Measurements from ENCODE around the gene AAMP. TPM values are rescaled to one million over a fixed set of nuclear protein-coding genes. Genes with fewer than 3 reads are reported as not detected.
"Not testable (repeated sequence)": the region's sequence is repeated elsewhere in the genome, so short reads cannot be mapped to it uniquely, and the experiment has no call there.

Gene AAMP
- total RNA-seq, 2 experiments from 2014 or later: 68.7 to 97.0 TPM

DNA sequence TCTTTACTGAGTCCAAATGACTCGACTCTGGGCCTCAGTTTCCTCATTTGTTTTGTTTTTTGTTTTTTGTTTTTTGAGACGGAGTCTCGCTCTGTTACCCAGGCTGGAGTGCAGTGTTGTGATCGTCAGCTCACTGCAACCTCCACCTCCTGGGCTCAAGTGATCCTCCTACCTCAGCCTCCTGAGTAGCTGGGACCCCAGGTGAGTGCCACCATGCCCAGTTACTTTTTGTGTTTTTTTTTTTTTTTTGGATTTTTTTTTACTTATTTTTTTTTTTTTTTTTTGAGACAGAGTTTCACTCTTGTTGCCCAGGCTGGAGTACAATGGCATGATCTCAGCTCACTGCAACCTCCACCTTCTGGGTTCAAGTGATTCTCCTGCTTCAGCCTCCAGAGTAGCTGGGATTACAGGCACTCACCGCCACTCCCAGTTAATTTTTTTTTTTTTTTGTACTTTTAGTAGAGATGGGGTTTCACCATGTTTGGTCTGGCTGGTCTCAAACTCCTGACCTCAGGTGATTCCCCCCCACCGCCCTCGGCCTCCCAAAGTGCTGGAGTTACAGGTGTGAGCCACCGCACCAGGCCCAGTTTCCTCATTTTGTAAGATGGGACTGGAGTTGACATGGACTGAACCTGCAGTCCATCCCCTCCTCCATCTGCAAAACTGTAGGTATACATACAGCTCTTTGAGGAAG, 3.4 kb upstream of the AAMP start:
- not testable (repeated sequence) for H3K9me3 ChIP-seq (ENCODE audit: low read length); H4K20me1 ChIP-seq (ENCODE audit: insufficient read depth, low read length); BruUV-seq (replicated peaks); DNase-seq (ENCODE audit: low spot score); H3K9me2 ChIP-seq (ENCODE audit: insufficient read depth, low read length); H3K27ac ChIP-seq (ENCODE audit: low read depth, low read length, poor library complexity, severe bottlenecking); H2AFZ ChIP-seq (ENCODE audit: low read length)
- Histone ChIP-seq H3K4me3 (ENCODE audit: low read depth, low read length, poor library complexity, severe bottlenecking) (peak overlapping the region; percentile 3), H3K36me3 (ENCODE audit: insufficient read depth, low read length) (peaks cover 56% of the 10 kb centered on the region), H3K79me2 (ENCODE audit: insufficient read depth, low read depth, low read length) (peaks cover 23% of the 10 kb centered on the region; the same call in 1 of the 2 replicates), H3K4me1 (ENCODE audit: insufficient read depth, low read length, poor library complexity, severe bottlenecking) (peaks cover 23% of the 10 kb centered on the region), H3K4me2 (ENCODE audit: low read length) (peak overlapping the region; percentile 86)
- intact Hi-C loops (cut with micrococcal nuclease; ENCODE audit: unreplicated experiment): loop anchor here (2.0 to 5.0 kb wide), 4 partner anchors 27 to 374 kb away; partner anchors contain the start of gene CXCR1
- ChIA-PET CTCF (ENCODE audit: unreplicated experiment) (interaction anchor here (1.0 to 3.3 kb wide), 5 partner anchors 13 to 83 kb away, joined by 3 to 17 read pairs (median 6); partner anchors contain the start of gene CATIP), POLR2A (interaction anchor here (0.7 to 4.2 kb wide), 7 partner anchors 13 to 231 kb away, joined by 3 to 35 read pairs (median 4); no protein-coding TSS in a partner anchor)

DNA sequence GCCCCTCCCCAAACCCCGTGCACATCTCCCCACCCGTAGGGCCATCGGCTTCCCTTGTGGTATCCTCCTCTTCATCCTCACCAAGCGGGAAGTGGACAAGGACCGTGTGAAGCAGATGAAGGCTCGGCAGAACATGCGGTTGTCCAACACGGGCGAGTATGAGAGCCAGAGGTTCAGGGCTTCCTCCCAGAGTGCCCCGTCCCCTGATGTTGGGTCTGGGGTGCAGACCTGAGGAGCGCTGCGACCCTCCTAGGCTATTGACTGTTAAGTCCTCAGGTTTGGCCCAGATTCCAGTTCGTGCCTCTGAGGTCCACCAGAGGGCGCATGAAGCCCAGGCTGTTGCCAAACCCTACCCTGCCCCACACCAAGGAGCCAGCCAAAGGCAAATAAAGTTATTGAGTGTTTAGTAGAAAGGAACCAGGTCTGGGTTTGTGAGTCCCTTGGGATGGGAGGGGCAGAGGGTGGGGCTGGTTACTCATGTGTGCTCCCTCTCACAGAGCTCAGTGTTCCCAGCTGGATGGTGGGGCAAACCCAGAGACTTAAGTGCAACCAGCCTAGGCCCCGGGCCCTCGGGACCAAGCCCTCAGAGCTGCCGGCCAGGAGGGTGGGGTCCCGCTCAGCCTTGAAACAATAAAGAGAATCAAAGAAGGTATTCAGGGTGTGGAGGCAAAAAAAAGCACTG, 2.7 kb upstream of the AAMP start:
- H3K4me1 ChIP-seq (ENCODE audit: insufficient read depth, low read length, poor library complexity, severe bottlenecking): peaks cover 23% of the 10 kb centered on the region
- peak overlapping the region; percentile 97 for H3K4me3 ChIP-seq (ENCODE audit: low read depth, low read length, poor library complexity, severe bottlenecking)
- H3K9me2 ChIP-seq (ENCODE audit: insufficient read depth, low read length): no peaks in the 10 kb centered on the region
- intact Hi-C loops (cut with micrococcal nuclease; ENCODE audit: unreplicated experiment): loop anchor here (1.0 to 5.0 kb wide), 7 partner anchors 15 to 375 kb away; partner anchors contain the start of gene CXCR1
- H3K27ac ChIP-seq (ENCODE audit: low read depth, low read length, poor library complexity, severe bottlenecking): peak overlapping the region; percentile 44
- TF ChIP-seq CTCF (conservative IDR thresholded peaks at IDR 0.05; ENCODE audit: low read length) (peak; percentile 96), EZH2phosphoT487 (IDR thresholded peaks at IDR 0.05; ENCODE audit: borderline replicate concordance, low read depth, low read length) (no peak)
- H2AFZ ChIP-seq (ENCODE audit: low read length): no peak overlapping the region
- ChIA-PET POLR2A (interaction anchor here (0.5 to 4.2 kb wide), 8 partner anchors 10 to 232 kb away, joined by 3 to 35 read pairs (median 4); no protein-coding TSS in a partner anchor), CTCF (ENCODE audit: unreplicated experiment) (interaction anchor here (0.7 to 3.3 kb wide), 9 partner anchors 11 to 120 kb away, joined by 3 to 17 read pairs (median 3); partner anchors contain the start of gene CATIP)
- H3K4me2 ChIP-seq (ENCODE audit: low read length): peak overlapping the region; percentile 86
- H3K36me3 ChIP-seq (ENCODE audit: insufficient read depth, low read length): peaks cover 50% of the 10 kb centered on the region
- BruUV-seq (replicated peaks): no TSS peak
- peak; percentile 91 for DNase-seq (ENCODE audit: low spot score)
- H4K20me1 ChIP-seq (ENCODE audit: insufficient read depth, low read length): no peaks in the 10 kb centered on the region
- H3K9me3 ChIP-seq (ENCODE audit: low read length): no peaks in the 10 kb centered on the region
- peaks cover 23% of the 10 kb centered on the region; the same call in 1 of the 2 replicates for H3K79me2 ChIP-seq (ENCODE audit: insufficient read depth, low read depth, low read length)

DNA sequence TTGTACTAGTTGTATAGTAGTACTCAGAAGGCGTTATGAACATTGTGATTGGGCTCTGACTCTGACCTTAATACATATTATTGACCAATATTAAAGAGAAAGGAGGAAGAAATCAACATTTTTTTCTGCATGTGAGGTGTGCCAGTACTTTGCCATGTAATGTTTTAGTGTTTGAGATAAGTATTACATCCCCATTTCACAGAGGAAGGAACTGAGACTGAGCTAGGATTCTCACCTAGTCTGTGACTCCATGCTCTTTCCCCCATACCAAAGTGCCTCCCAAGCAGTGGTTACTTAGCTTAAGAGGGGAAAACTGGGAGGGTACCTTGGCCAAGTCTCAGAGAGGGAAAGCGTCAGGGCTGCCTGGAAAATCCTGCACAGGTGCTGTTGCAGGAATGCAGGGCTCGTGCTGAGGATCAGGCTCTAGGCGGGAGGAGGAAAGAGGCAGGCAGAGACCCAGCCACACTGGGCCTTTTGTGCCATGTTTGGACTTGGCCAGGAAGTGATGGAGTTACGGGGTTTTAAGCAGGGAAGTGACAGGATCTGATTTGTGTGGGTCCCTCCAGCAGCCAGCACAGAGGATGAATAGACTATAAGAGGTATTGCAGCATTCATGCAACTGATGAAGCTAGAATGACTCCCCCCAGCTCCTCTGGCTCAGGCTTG, 2.1 kb upstream of the AAMP start:
- TF ChIP-seq CTCF (conservative IDR thresholded peaks at IDR 0.05; ENCODE audit: low read length): no peak
- no peak for TF ChIP-seq EZH2phosphoT487 (IDR thresholded peaks at IDR 0.05; ENCODE audit: borderline replicate concordance, low read depth, low read length)
- H2AFZ ChIP-seq (ENCODE audit: low read length): no peak overlapping the region
- ChIA-PET POLR2A (interaction anchor here (0.5 to 4.2 kb wide), 9 partner anchors 11 to 130 kb away, joined by 3 to 35 read pairs (median 4); no protein-coding TSS in a partner anchor), CTCF (ENCODE audit: unreplicated experiment) (interaction anchor here (0.6 to 3.3 kb wide), 8 partner anchors 12 to 120 kb away, joined by 3 to 17 read pairs (median 3); partner anchors contain the start of gene CATIP)
- no peaks in the 10 kb centered on the region for H4K20me1 ChIP-seq (ENCODE audit: insufficient read depth, low read length)
- H3K9me3 ChIP-seq (ENCODE audit: low read length): no peaks in the 10 kb centered on the region
- DNase-seq (ENCODE audit: low spot score): peak; percentile 26
- H3K4me2 ChIP-seq (ENCODE audit: low read length): peak overlapping the region; percentile 86
- intact Hi-C loops (cut with micrococcal nuclease; ENCODE audit: unreplicated experiment): loop anchor here (1.0 to 5.0 kb wide), 8 partner anchors 15 to 375 kb away; partner anchors contain the start of gene CXCR1
- H3K4me1 ChIP-seq (ENCODE audit: insufficient read depth, low read length, poor library complexity, severe bottlenecking): peaks cover 23% of the 10 kb centered on the region
- peaks cover 23% of the 10 kb centered on the region; the same call in 1 of the 2 replicates for H3K79me2 ChIP-seq (ENCODE audit: insufficient read depth, low read depth, low read length)
- no peaks in the 10 kb centered on the region for H3K9me2 ChIP-seq (ENCODE audit: insufficient read depth, low read length)
- BruUV-seq (replicated peaks): TSS peak; percentile 41
- peaks cover 48% of the 10 kb centered on the region for H3K36me3 ChIP-seq (ENCODE audit: insufficient read depth, low read length)
- H3K4me3 ChIP-seq (ENCODE audit: low read depth, low read length, poor library complexity, severe bottlenecking): peak overlapping the region; percentile 97
- H3K27ac ChIP-seq (ENCODE audit: low read depth, low read length, poor library complexity, severe bottlenecking): peak overlapping the region; percentile 44
